Measurements from ENCODE around the gene CNTNAP2. TPM values are rescaled to one million over a fixed set of nuclear protein-coding genes. Genes with fewer than 3 reads are reported as not detected.

Gene CNTNAP2
- total RNA-seq, 6 experiments from 2014 or later, result 1.8 to 8.1 (median 3.9) TPM

DNA sequence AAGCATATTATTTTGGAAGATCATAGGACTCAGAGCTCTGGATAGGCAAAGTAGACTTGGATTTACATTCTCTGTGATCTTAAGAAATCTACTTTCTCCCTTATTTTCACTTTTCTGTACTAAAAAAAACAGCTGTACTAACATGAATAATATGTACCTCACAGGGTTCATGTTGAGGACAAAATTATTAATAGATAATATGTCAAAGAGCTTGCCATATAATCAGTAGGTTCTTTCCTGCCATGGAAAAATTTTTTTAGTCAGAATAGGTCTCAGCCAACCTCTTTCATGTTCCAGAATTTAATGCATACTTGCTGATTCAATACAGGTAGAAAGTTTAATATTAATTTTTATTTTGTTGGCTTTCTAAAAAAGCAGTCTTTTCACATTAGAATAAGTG, 1693.7 kb downstream of the CNTNAP2 start:
- H3K27me3 ChIP-seq, result no peaks in the 10 kb centered on the region
- no peak overlapping the region for H3K27ac ChIP-seq
- H3K36me3 ChIP-seq, result no peaks in the 10 kb centered on the region
- ATAC-seq (no peak), DNase-seq (no peak)
- TF ChIP-seq POLR2A (IDR thresholded peaks at IDR 0.05), result no peak
- no peak overlapping the region for H3K4me3 ChIP-seq
- intact Hi-C loops (cut with DNase I), result no loop called here
- no peaks in the 10 kb centered on the region for H3K9me3 ChIP-seq
- H3K4me1 ChIP-seq, result no peaks in the 10 kb centered on the region

DNA sequence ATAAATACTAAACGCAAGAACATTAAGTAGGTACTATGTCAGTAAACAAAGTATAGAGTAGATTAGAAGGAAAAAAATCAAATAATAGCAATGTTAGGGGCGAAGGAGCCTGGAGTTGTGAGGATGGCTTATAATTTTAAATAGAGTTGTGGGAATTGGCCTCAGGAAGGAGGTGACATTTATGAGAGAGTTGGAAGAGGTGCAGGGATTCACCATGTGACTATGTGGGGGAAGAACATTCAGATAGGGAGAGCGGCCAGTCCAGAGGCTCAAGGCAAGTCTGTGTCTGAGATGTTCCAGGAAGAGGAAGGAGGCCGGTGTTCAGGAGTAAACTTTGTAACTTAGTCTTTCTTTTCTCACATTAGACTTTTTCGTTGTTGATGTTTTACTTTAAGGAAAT, 1695.3 kb downstream of the CNTNAP2 start:
- Histone ChIP-seq H3K4me1 (no peaks in the 10 kb centered on the region), H3K4me3 (no peak overlapping the region), H3K27me3 (no peaks in the 10 kb centered on the region), H3K36me3 (no peaks in the 10 kb centered on the region), H3K27ac (no peak overlapping the region), H3K9me3 (no peaks in the 10 kb centered on the region)
- intact Hi-C loops (cut with DNase I), result no loop called here
- no peak for ATAC-seq
- DNase-seq, result no peak
- TF ChIP-seq POLR2A (IDR thresholded peaks at IDR 0.05), result no peak
- WGBS (ENCODE audit: insufficient coverage, low coverage, low lambda C conversion rate, missing lambda C conversion rate), result 56% methylated on average over 5 of the region's 5 CpGs

GRCh38 chr7:147813316-147813715, 1696.7 kb downstream of the CNTNAP2 start:
- H3K4me3 ChIP-seq, result no peak overlapping the region
- intact Hi-C loops (cut with DNase I), result no loop called here
- TF ChIP-seq, protein P1, sequence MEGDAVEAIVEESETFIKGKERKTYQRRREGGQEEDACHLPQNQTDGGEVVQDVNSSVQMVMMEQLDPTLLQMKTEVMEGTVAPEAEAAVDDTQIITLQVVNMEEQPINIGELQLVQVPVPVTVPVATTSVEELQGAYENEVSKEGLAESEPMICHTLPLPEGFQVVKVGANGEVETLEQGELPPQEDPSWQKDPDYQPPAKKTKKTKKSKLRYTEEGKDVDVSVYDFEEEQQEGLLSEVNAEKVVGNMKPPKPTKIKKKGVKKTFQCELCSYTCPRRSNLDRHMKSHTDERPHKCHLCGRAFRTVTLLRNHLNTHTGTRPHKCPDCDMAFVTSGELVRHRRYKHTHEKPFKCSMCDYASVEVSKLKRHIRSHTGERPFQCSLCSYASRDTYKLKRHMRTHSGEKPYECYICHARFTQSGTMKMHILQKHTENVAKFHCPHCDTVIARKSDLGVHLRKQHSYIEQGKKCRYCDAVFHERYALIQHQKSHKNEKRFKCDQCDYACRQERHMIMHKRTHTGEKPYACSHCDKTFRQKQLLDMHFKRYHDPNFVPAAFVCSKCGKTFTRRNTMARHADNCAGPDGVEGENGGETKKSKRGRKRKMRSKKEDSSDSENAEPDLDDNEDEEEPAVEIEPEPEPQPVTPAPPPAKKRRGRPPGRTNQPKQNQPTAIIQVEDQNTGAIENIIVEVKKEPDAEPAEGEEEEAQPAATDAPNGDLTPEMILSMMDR (IDR thresholded peaks at IDR 0.05), result no peak
- TF ChIP-seq POLR2A (IDR thresholded peaks at IDR 0.05), result no peak
- DNase-seq (no peak), ATAC-seq (no peak)
- H3K36me3 ChIP-seq, result no peaks in the 10 kb centered on the region
- no peak overlapping the region for H3K27ac ChIP-seq
- H3K4me1 ChIP-seq, result no peaks in the 10 kb centered on the region
- no peaks in the 10 kb centered on the region for H3K9me3 ChIP-seq
- no peaks in the 10 kb centered on the region for H3K27me3 ChIP-seq

DNA sequence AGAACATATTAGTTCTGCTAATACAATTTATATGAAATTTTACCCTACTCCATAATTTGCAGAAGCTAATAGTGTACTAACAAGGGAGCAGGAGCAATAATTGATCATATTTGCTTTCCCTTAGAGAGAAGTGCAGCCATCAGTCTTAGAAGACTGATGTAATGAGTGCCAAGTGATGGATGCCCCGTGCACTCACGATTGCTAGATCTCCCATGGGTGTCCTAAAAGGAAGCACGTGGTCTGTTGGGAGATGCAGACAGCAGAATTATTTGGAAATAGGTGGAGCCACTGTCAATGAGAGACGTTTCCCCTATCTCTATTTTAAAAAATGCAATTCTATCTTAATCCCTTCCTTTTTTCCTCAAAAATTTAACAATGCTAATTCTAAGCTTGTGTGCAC, 1701.7 kb downstream of the CNTNAP2 start:
- Histone ChIP-seq H3K27ac (no peak overlapping the region), H3K4me3 (no peak overlapping the region), H3K27me3 (no peaks in the 10 kb centered on the region), H3K9me3 (no peaks in the 10 kb centered on the region), H3K4me1 (no peaks in the 10 kb centered on the region), H3K36me3 (no peaks in the 10 kb centered on the region)
- no peak for ATAC-seq
- intact Hi-C loops (cut with DNase I), result no loop called here
- TF ChIP-seq, protein P1 (IDR thresholded peaks at IDR 0.05), result no peak
- no peak for TF ChIP-seq POLR2A (IDR thresholded peaks at IDR 0.05)
- DNase-seq, result no peak
- WGBS (ENCODE audit: insufficient coverage, low coverage, low lambda C conversion rate, missing lambda C conversion rate), result 42% methylated on average over 4 of the region's 4 CpGs

- Histone ChIP-seq H3K4me3 (no peak overlapping the region), H3K4me1 (no peaks in the 10 kb centered on the region), H3K27me3 (no peaks in the 10 kb centered on the region), H3K9me3 (no peaks in the 10 kb centered on the region), H3K27ac (no peak overlapping the region), H3K36me3 (no peaks in the 10 kb centered on the region)
- ATAC-seq (no peak), DNase-seq (no peak)
- 25% methylated on average over 4 of the region's 4 CpGs for WGBS (ENCODE audit: insufficient coverage, low coverage, low lambda C conversion rate, missing lambda C conversion rate)
- intact Hi-C loops (cut with DNase I), result no loop called here
- no peak for TF ChIP-seq POLR2A (IDR thresholded peaks at IDR 0.05)
- TF ChIP-seq, protein P1 (IDR thresholded peaks at IDR 0.05), result no peak
Observed at GRCh38 chr7:147824671-147825070, 1708.1 kb downstream of the CNTNAP2 start.

GRCh38 chr7:147829016-147829415, 1712.4 kb downstream of the CNTNAP2 start:
- Histone ChIP-seq H3K27me3 (no peaks in the 10 kb centered on the region), H3K4me1 (no peaks in the 10 kb centered on the region), H3K4me3 (no peak overlapping the region), H3K36me3 (no peaks in the 10 kb centered on the region), H3K9me3 (no peaks in the 10 kb centered on the region), H3K27ac (no peak overlapping the region)
- no peak for ATAC-seq
- TF ChIP-seq POLR2A (IDR thresholded peaks at IDR 0.05), result no peak
- TF ChIP-seq, protein P1 (IDR thresholded peaks at IDR 0.05), result no peak
- no peak for DNase-seq
- 25% methylated on average over 1 of the region's 2 CpGs for WGBS (ENCODE audit: insufficient coverage, low coverage, low lambda C conversion rate, missing lambda C conversion rate)
- intact Hi-C loops (cut with DNase I), result no loop called here
